Stimulated activated naive CD4-positive, alpha-beta T cell treated with Interleukin-2 at 50 U/mL for 16 hours (primary cell): Measurements from ENCODE around the gene MTCL1.
"Not testable (repeated sequence)": the region's sequence is repeated elsewhere in the genome, so short reads cannot be mapped to it uniquely, and the experiment has no call there.

Experiments used
- DNase-seq: peaks from one replicate; lab custom pipeline; 2025; lab: John Stamatoyannopoulos, UW

The MTCL1 gene

DNA sequence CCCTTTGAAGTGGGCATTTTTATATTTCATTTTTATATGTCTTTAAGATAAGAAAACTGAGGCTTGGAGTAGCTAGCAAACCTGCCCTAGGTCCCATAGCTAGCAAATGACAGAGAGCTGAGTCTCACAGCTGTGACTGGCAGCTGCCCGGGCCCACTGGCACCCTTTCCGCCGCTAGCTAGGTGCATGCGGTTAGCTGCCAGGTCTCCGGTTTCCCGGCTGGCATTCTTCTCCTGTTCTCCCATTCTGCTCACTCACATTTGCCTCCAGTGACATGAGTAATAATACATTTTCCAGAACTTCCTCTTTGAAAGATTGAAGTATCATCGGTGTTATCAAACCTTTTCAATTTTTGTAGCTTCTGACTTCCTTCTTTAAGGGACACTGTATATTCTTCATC lies 38.7 kb downstream of the MTCL1 start:
- no peak for DNase-seq

DNA sequence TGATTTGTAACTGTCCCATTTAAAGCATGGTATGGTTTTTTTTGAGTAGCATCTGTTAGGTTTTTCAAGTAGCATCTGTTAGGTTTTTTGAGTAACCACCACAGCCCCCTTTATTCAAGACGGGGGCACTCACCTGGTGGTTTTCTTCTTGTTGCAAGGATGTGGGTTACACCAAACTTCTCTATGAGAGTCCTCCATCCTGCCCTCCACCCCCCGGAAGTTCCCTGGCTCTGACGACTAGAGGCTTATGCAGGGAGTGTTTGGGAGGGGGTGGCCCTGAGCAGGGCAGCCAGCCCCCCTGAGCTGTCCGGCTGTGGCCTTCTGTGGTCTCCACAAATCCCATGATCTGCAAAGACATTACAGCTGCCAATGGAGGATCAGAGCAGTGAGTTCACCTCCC lies 39.3 kb downstream of the MTCL1 start:
- DNase-seq: no peak

DNA sequence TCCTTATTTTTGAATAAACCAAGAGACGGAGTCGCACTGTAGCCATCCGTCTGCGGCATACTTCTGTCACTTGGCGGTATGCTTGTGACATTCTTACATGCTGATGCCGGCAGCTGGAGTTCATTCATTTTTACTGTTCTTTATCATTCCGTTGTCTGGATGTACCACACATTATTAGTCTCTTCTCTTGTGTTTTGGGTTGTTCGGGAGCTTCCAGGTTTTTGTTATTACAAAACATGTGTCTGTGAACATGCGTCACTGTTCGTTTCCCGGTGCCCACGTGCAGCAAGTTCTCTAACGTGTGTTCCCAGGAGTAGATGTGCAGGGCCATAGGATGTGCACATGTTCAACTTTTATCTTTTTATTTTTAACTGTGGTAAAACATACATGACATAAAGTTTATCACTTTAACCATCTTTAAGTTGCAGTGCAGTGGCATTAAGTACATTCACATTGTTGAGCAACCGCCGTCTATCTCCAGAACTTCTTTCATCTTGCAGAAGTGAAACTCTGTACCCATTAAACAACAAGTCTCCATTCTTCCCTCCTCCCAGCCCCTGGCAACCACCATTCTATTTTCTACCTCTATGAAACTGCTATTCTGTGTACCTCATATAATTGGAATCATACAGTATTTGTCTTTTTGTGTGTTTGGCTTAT lies 40.1 kb downstream of the MTCL1 start:
- DNase-seq: no peak

DNA sequence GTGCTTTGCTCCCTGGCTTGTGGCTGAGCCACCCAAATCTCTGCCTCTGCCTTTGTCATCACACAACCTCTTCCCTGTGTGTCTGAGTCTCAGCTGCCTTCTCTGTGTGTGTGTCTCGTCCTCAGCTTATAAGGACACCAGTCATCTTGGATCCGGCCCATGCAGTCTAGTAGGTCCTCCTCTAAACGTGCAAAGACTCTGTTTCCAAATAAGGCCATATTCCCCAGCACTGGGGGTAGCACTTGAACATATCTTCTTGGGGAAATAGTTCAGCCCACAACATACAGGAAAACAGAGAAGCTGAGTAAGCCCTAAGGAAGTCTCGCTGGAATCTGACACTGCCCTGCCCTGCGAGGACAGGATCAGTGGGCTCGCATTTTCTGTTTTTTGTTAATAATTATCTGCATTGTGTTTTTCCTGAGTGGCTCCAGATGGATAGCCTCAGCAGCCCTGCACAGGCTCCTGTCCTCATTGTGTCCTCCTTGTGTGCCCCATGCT lies 42.1 kb downstream of the MTCL1 start:
- DNase-seq: no peak

DNA sequence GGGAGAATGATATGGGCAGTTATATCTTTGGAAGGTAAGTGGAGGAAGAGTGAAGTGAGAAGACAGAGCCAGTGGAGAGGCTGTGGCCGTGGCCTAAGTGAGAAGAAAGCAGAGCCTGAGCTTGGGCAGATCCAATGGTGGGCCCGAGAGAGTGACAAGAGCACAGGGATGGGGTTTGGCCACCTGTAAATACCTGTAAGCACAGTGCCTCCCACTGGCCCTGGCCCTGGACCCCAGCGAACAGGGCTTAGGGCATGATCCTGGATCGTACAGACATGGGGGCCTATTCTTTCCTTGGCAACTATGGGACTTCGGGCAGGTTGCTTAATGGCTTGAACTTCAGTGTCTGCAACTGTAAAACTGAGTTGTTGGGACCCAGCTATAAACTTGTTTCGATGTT lies 44.1 kb downstream of the MTCL1 start:
- DNase-seq: no peak

DNA sequence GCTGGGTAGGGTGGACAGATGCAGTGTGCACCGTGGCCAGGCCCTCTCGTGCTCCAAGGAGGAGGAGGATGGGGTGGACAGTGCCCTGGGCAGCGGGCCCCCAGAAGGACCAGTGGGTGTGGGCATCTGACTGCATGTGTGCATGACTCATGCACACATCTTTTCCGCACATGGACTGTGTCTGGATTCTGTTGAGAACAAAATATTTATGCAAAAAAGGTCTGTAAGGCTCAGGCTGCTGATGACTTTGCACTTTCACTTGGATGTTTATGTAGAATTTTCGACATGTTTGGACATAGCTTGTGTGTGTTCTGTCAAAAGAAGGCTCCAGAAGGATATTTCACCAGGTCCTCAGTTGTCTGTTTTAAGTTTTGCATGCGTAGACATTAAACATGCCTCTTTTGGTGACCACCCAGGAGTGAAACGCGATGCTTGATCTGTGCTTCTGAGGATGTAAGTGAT lies 45.6 kb downstream of the MTCL1 start:
- no peak for DNase-seq

DNA sequence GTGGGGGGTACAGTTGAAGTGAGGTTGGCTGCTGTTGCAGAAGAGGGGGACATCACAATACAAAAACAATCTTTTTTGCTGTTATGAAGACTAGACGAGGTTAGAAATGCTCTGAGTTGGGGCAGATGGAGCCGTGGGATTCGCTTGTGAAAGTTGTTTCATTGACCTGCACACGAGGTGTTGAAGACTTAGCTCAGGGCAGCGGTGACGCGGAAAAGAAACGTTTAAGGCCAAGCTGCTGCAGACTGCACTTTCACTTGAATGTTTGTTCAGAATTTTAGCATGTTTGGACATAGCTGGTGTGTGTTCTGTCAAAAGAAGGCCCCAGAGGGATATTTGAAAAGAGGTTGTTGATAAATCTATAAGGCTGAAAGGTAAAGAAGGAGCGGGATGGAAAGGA lies 46.3 kb downstream of the MTCL1 start:
- no peak for DNase-seq

DNA sequence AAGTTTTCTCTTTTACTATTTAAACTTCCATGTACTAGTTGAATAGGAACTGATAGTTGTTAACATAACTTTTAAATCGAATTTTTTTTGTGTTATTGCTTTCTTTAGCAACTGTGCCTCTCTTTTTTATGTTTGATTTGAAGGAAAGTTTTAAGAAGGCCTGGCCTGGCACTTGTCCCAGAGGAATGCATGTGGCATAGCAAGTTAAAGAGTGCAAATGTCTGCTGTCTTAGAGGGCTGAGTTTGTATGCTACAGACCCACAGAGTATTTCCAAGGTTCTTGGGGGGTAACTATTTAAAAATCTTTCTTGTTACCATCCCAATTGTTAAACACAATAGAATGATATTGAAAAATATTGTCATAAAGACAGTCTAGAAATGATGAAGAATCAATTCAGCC lies 47.0 kb downstream of the MTCL1 start:
- DNase-seq: no peak

DNA sequence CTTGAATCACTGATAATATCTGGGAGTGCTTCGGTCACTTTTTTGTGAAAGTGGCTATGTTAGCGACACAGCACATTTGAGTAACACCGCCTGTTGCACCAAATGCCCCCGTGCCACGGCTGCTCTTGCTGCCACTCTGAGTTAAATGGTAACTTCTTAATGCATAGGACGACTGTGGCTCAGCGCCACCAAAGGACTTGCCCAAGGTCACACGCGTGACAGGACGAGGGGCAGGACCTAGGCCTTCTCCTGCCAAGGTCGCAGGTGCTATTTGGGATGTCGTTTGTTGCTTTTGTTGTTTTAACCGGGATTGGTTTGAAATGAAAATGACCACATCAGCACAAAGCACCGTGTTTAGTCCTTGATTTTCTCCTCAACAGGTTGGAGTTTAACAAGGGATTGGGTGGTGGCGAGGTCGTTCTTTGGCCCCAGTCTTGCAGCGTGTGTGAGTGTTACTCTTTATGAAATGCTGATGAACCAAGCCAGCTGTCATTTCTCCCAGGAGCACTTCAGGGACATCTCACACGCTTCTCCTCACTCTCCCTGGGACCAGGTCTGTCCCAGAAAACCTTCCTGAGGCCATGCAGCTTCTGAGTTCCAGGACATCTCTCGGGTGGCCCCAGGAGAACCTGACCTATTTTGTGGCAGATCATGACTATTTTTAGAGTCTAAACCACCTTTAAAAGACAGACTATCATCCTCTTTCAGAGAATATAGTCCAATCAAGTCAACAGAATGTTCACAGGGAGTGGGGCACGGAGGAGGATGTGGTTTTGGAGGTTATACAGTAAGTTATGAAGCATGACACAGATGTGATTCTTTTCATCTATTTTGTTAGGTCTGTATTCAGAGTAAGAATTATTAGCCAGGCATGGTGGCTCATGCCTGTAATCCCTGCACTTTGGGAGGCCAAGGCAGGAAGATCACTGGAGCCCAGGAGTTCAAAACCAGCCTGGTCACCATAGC lies 49.9 kb downstream of the MTCL1 start:
- DNase-seq: peak; percentile 4

DNA sequence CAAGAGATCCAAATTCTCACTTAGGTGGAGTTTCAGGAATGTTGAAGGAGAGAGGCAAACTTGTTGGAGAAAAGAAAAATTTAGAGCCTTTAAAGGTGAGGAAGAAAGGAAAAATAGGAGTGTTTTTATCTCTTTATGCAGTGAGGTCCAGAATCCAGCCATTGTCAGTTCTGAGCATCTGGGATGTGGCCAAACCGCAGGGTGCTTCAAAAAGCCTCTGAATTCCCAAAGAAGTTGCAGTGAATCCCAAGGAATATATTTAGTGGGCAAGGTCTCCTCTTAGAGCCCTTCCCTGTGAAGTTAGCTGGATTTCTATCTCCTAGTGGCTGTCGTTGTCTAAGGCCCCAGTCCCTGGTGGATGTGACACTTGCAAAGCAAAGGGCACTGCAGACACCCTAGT lies 51.2 kb downstream of the MTCL1 start:
- DNase-seq: no peak

DNA sequence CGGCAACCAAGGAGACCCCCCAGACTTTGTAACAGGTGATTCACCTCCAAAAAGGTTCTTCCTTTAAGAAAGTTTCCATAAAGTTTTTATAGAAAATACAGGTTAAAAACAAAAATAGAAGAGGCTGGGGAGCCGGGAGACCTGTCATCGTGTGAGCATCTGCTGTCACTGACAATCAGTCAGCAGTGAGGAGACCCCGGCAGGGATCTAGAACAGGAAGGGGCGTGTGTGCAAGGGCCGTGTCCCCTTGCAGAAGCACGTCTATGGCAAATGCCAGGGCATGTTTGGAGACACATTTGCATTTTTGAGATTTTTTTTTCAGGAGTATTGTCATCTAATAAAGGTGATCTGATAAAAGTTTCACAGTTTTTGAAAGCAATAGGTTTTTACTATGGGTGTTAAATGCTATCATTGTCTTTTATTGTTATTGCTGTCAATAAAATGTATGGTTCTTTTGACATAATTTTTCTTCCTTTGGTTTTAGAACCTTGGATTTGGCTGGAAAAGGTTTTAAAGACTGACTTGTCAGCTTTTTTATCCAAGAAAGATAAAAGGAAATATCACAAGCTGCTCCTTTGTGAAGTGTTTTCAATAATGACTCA lies 52.1 kb downstream of the MTCL1 start:
- DNase-seq: no peak

DNA sequence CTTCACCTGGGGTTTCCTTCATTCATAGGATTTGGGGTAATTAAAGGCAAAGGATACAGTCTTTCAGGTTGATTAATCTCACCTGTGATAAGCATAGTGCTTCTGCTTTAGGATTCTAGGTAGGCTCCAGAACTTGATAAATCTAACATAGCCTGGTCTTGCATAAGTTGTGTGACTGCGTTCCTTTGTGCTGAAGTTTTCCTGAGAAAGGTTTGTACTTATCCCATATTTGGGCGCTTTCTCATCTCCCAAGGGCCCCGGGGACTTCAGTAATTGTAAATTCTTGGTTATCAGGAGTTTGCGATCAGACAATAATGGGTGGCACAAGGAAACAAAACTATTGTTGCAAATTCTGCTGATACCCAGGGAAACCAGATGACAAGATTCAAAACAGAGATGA lies 53.1 kb downstream of the MTCL1 start:
- no peak for DNase-seq

DNA sequence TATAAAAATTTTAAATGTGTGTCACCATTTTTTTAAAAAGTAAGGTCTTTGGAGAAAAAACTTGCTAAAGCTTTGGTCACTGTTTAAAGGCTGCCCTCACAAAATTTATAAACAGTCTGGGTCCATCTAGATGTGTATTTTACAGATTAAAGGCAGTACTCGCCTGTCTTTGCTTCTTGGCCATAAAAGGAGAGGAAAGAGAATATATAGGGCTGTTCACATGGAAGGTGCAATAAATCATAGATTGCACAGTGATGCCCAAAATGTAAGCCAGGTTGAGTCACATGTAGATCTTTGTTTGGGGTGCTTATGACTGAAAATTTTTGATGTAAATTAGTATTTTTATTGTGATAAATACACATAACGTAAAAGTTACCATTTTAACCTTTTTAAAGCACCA lies 55.6 kb downstream of the MTCL1 start:
- DNase-seq: no peak

DNA sequence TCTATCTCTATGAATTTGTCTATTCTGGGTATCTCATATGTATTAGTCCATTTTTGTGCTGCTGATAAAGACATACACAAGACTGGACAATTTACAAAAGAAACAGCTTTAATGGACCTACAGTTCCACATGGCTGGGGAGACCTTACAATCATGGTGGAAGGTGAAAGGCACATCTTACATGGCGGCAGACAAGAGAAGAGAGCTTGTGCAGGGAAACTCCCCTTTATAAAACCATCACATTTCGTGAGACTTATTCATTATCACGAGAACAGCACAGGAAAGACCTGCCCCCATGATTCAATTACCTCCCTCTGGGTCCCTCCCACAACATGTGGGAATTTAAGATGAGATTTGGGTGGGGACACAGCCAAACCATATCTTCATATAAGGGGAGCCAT lies 56.2 kb downstream of the MTCL1 start:
- DNase-seq: not testable (repeated sequence)

DNA sequence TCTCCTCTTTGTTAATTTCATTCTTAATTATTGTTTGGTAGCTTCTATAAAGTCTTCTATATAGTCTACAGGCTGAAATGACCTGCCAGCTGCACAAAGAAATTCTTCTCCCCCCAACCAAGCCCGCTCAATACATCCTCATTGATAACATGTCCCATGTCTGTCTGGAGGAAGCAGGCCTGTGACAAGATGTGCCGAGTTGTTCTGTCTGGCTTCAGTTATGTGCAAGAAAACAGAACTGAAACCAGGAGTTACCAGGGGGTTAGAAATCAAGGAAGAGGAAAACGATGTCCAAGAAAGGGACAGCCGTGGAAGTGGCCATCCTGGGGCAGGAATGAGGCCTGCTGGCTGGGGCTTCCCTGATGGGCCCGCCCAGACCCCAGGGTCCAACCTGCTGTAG lies 57.6 kb downstream of the MTCL1 start:
- DNase-seq: no peak

DNA sequence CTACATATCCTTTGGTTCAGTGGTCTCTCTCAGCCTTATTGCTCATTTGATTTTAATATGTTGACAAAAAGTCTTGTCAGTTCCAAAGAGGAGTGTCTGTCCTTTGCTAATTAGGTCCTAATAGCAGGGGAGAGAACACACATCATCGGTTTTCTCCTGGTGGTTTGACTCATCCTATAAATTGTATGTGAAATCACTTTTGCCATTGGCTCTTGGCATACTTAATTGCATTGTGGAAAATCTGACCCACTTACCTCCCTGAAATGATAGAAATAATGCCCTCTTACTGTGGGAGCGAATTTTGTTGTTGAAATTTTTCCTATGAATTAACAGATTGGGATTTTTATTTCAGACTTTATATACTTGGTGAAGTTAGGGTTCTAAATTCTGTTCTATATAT lies 58.3 kb downstream of the MTCL1 start:
- no peak for DNase-seq

DNA sequence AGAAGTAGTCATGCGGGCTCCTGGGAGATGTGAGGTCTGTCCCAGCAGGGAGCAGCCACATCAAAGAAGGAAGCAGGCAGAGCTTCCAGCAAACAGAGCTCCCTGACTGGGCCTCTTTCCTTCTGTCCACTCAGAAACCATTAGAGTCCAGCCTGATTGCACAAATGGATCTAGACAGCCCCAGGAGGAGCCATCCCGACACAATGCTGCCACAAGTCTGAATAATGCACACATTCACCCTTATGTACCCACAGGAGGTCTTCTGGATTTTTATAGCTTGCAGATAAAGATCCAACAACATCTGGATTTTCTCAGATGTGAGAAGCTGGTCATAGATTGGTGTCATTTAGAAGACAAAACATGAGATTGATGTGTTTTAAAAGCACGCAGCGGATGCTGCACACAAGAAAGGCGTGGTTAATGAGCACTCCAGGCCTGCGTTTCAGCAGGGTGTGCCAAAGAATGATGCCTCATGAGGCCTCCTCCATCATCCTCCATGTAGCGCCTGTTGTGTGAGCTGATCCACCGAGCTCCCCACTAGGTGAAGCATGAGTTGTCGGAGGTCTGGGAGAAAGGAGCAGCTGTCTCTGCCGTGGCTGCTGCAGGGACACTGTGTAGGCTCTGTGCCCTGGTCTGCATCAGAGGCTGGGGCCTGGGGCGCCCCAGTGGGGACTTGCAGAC lies 60.6 kb downstream of the MTCL1 start:
- no peak for DNase-seq

DNA sequence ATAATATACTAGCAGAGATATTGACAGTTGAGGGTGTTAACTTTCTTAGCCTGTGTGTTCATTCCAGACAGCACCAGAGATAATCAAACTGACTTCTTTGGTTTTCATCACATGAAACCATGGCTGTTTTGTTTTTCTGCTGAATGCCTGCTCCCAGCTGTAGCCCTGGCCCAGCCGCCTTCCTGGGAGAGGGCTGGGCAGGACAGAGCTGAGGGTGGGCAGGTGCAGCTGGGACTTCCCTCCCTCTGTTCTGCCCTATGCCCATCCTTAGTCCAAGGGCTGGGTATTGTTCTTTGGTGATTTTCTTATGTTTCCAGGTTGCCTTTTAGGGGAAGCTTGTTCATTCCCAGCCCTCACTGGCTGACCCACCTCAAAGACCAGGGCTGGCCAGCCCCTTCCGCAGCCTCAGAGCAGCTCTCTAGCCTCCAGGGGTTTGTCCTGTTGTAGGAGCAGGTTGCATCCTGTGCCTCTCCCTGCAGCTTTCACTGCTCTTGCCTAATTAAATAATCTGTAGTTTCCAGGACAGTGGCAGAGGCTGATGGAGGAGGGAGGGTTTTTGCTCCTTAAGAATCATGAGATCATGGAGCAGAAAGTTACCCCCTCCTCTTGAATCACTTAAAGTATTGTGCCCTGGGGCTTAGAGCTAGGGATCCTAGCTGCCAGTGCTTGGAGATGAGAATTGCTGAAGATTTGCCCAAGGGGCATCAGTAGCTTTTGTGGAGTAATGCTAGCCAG lies 61.4 kb downstream of the MTCL1 start:
- DNase-seq: no peak

DNA sequence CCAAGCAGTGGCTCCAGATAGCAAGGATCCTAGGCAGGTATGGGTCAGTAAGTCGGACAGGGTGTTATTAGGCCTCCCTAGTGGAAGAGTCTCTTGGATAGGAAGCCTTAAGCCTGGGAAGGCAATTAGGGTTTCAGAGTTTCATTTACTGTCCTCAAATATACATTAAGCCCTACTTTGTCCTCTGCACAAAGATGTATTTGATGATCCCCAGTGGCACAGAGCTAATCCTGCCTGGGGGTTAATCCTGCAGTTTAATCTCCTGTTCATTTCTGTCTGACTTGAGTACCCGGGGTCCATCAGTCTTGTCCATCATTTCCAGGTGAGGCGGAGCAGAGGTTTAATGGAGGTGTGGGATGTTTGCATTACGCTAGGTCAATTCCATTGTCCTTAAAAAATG lies 62.0 kb downstream of the MTCL1 start:
- no peak for DNase-seq

DNA sequence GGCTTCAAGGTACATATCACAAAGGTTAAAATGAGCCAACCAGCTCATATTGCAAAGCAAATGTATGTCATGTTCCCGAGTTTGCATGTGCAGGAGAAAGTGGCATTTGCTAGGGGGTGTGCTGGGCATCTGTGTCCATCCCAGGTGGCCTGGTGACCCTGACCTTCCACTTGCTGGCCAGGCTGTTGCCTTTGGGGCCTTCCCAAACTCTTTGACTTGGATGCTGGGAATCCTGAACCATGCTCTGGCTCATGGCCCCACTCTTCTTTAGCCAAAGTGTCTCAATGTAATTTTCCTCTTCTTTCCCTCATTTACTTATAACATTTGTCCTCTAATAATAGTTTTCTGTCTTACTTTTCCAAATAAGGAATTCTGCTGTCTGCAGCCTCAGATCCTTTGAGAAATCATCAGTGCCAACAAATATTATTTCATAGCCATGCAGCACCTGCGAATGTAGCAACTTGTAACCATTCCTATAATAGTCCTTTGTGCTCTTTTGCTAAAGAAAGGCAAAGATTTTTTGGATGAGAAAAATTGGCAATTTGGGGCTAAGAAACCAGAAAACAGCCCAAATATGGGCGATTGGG lies 64.2 kb downstream of the MTCL1 start:
- DNase-seq: no peak

DNA sequence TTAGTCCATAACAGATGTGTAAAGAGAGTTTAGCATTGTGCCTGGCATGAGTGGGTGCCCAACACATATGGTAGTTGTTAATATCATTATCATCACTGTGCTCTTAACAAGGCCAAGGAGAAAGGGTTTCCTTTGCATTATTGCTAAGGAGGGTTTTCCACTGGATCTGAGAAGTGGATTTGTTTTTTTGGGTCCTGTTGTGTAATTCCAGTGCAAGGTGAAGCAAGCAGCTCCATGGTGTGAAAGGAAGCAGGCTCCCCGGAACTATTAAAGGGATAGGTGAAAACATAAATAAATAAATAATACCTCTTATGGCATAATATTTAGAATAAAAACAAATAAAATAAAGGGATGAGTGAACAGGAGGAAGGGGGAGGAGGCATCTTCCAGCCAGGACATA lies 65.3 kb downstream of the MTCL1 start:
- no peak for DNase-seq
